Esophagus muscularis mucosa (tissue), 4 donors: ENCODE data around the gene IMPACT. TPM values are rescaled to one million over a fixed set of nuclear protein-coding genes. Genes with fewer than 3 reads are reported as not detected.

Experiments
- DNase-seq: peaks from one replicate; pipeline ENCODE4 v3.0.0-alpha.2; 2017; ENCODE audit errors: extremely low spot score
- H3K27ac ChIP-seq, 4 donors: fragments of 200-600 bp; sonication (generic); replicated peaks in 1 of 4; 1 replicate in 3 of 4; 2 replicates in 1 of 4; pipeline ENCODE4 v1.5.1; 2016 to 2019; ENCODE audit warnings: mild to moderate bottlenecking in 1 of 4
- H3K27me3 ChIP-seq, 4 donors: fragments of 200-600 bp; sonication (generic); one replicate each; pipeline versions ENCODE4 v1.5.1 to v1.6.0; 2016 to 2019
- H3K36me3 ChIP-seq, 4 donors: fragments of 200-600 bp; sonication (generic); one replicate each; pipeline ENCODE4 v1.5.1; 2016 to 2019
- H3K4me1 ChIP-seq, 4 donors: fragments of 200-600 bp; sonication (generic); one replicate each; pipeline ENCODE4 v1.5.1; 2016 to 2019
- H3K4me3 ChIP-seq, 4 donors: fragments of 200-600 bp; sonication (generic); 1 replicate in 2 of 4; 2 replicates in 2 of 4; pipeline ENCODE4 v1.5.1; 2016 to 2019; ENCODE audit warnings: mild to moderate bottlenecking in 4 of 4, moderate library complexity in 1 of 4
- H3K9me3 ChIP-seq, 4 donors: fragments of 200-600 bp; sonication (generic); 1 replicate in 3 of 4; 2 replicates in 1 of 4; pipeline ENCODE4 v1.5.1; 2016 to 2019
- CTCF ChIP-seq, 3 experiments: fragments of 200-600 bp in 2 of 3; fragments of 450-650 bp in 1 of 3; sonication (generic) in 2 of 3; IDR thresholded peaks; one replicate each; pipeline ENCODE4 v1.5.1; 2017 to 2019; ENCODE audit warnings: antibody characterized with exemption in 3 of 3, mild to moderate bottlenecking in 2 of 3, moderate library complexity in 1 of 3
- EP300 ChIP-seq: sonication (generic); formaldehyde crosslinking; IDR thresholded peaks from one replicate; pipeline ENCODE4 v1.6.1; 2017; ENCODE audit warnings: antibody characterized with exemption
- POLR2A ChIP-seq: fragments of 450-650 bp; IDR thresholded peaks from one replicate; pipeline ENCODE4 v1.6.1; 2017; ENCODE audit warnings: antibody characterized with exemption, moderate library complexity, mild to moderate bottlenecking, low read depth
- POLR2AphosphoS5 ChIP-seq, 2 donors: sonication (generic); formaldehyde crosslinking; IDR thresholded peaks; one replicate each; pipeline ENCODE4 v1.6.1; 2017; ENCODE audit warnings: antibody characterized with exemption in 2 of 2
- WGBS: methylation state at CpG from one replicate; pipeline ENCODE4 v1.1.5; 2018; 5-methylcytosine and 5-hydroxymethylcytosine counted together
- intact Hi-C: fragments of 100-400 bp; cut with DNase I; formaldehyde crosslinking; loops from one replicate; pipeline ENCODE4 v1.15.1; 2023
- total RNA-seq, 4 donors: library from RNA; depleted of rRNA; stranded (reverse); fragments of >200 nt; gene quantifications; one replicate each; pipeline versions ENCODE4 v1.1.0 to v1.2.1, GENCODE V29; 2016

Gene IMPACT
- total RNA-seq, 4 donors from 2014 or later = 16.2 to 18.5 (median 17.4) TPM

DNA sequence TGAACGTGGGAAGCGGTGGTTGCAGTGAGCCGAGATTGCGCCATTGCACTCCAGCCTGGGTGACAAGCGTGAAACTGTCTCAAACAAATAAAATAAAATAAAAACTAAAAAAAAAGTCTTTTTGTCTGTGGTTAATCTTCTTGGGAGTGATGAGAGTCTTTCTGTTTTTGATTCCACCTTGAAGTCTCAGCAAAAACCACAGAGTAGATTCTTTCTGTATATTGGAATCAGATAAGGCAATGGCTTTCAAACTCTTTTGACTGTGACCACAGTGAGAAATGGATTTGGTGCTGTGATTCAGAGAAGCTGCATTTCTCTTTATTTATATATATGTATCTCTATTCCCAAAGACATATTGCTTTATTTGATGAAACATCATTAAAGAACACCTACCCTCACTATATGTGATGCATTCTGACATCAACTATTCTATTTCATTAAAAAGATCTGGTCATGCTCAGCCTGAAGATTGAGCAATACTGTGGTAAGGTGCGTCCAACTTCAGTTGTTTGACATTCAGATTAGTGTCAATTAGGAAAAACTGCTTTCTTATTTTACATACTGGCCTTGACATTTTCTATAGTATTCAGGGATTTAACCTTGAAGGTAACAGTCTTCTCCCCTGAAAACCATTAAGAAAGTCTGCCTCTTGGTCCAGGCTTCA, 49.6 kb downstream of the IMPACT start:
- TF ChIP-seq POLR2AphosphoS5 (IDR thresholded peaks at IDR 0.05) (no peak), EP300 (no peak), POLR2A (no peak), CTCF (IDR thresholded peaks at IDR 0.05) (no peak)
- no peak for DNase-seq
- H3K36me3 ChIP-seq = no peaks in the 10 kb centered on the region
- H3K4me1 ChIP-seq = no peaks in the 10 kb centered on the region
- H3K4me3 ChIP-seq = no peak overlapping the region
- no peaks in the 10 kb centered on the region for H3K9me3 ChIP-seq
- no peak overlapping the region for H3K27ac ChIP-seq
- 87% methylated on average over 6 of the region's 6 CpGs for WGBS
- intact Hi-C loops = no loop called here
- H3K27me3 ChIP-seq = no peaks in the 10 kb centered on the region

DNA sequence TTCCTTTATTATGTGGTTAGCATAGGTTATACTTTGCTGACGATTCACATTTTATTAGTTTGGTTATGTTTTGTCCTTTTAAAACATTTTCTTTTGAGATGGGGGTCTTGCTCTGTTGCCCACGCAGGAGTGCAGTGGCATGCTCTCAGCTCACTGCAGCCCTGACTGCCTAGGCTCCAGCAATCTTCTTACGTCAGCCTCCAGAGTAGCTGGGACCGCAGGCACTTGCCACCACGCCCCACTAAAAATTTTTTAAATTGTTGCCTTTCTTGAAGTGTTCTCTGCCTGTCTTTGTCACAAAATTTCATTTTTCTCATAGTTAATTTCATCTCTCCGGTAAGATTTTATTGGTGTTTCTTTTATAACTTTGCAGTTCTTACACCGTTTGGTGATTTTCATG, 52.9 kb downstream of the IMPACT start:
- Histone ChIP-seq H3K9me3 (no peaks in the 10 kb centered on the region), H3K4me1 (no peaks in the 10 kb centered on the region), H3K27me3 (no peaks in the 10 kb centered on the region), H3K36me3 (no peaks in the 10 kb centered on the region), H3K4me3 (no peak overlapping the region), H3K27ac (no peak overlapping the region)
- WGBS = 77% methylated on average over 7 of the region's 7 CpGs
- intact Hi-C loops = no loop called here
- TF ChIP-seq POLR2A = no peak
- TF ChIP-seq EP300 = no peak
- no peak for TF ChIP-seq POLR2AphosphoS5 (IDR thresholded peaks at IDR 0.05)
- TF ChIP-seq CTCF (IDR thresholded peaks at IDR 0.05) = no peak
- DNase-seq = no peak

- no peak for DNase-seq
- H3K4me1 ChIP-seq = peaks cover 0 to 2% (median 0%) of the 10 kb centered on the region in 4 donors
- no peaks in the 10 kb centered on the region for H3K9me3 ChIP-seq
- no peak overlapping the region for H3K4me3 ChIP-seq
- WGBS = 84% methylated on average over 5 of the region's 5 CpGs
- no peaks in the 10 kb centered on the region for H3K27me3 ChIP-seq
- intact Hi-C loops = loop anchor here (10.0 kb wide), 1 partner anchor 308 kb away; no protein-coding TSS in a partner anchor
- TF ChIP-seq POLR2A (no peak), POLR2AphosphoS5 (IDR thresholded peaks at IDR 0.05) (no peak), CTCF (IDR thresholded peaks at IDR 0.05) (no peak), EP300 (no peak)
- H3K36me3 ChIP-seq = no peaks in the 10 kb centered on the region
- H3K27ac ChIP-seq = no peak overlapping the region
Observed at GRCh38 chr18:24482821-24483220, 56.4 kb downstream of the IMPACT start.

GRCh38 chr18:24485681-24486080, 59.2 kb downstream of the IMPACT start:
- intact Hi-C loops = loop anchor here (5.0 to 10.0 kb wide), 2 partner anchors 242 to 311 kb away; no protein-coding TSS in a partner anchor
- 93% methylated on average over 3 of the region's 3 CpGs for WGBS

More at GRCh38 chr18:24485681-24486080, 59.2 kb downstream of the IMPACT start:
- Histone ChIP-seq H3K4me3 (no peak overlapping the region), H3K4me1 (peaks cover 0 to 4% (median 0%) of the 10 kb centered on the region in 4 donors), H3K9me3 (no peaks in the 10 kb centered on the region), H3K27ac (no peak overlapping the region), H3K36me3 (no peaks in the 10 kb centered on the region), H3K27me3 (no peaks in the 10 kb centered on the region)
- DNase-seq = no peak
- TF ChIP-seq POLR2AphosphoS5 (IDR thresholded peaks at IDR 0.05) (no peak), EP300 (no peak), CTCF (IDR thresholded peaks at IDR 0.05) (no peak), POLR2A (no peak)
